Osteocyte (in vitro differentiated cells): ENCODE data around the gene SYT9. TPM values are rescaled to one million over a fixed set of nuclear protein-coding genes. Genes with fewer than 3 reads are reported as not detected.

Experiments
- DNase-seq: peaks from one replicate; pipeline ENCODE4 v3.0.0; 2021; ENCODE audit warnings: mixed read lengths; ENCODE audit not compliant: unreplicated experiment; ENCODE audit errors: extremely low spot score
- H3K27ac Mint-ChIP-seq: one replicate; pipeline ENCODE4 v1.8.0; 2021; ENCODE audit warnings: mild to moderate bottlenecking, mixed read lengths; ENCODE audit not compliant: unreplicated experiment
- H3K27me3 Mint-ChIP-seq: one replicate; pipeline ENCODE4 v1.8.0; 2021; ENCODE audit warnings: mixed read lengths; ENCODE audit not compliant: unreplicated experiment
- H3K36me3 Mint-ChIP-seq: one replicate; pipeline ENCODE4 v1.8.0; 2021; ENCODE audit warnings: mixed read lengths; ENCODE audit not compliant: unreplicated experiment
- H3K4me1 Mint-ChIP-seq: one replicate; pipeline ENCODE4 v1.8.0; 2021; ENCODE audit warnings: mixed read lengths; ENCODE audit not compliant: unreplicated experiment
- H3K4me3 Mint-ChIP-seq: one replicate; pipeline ENCODE4 v1.8.0; 2021; ENCODE audit warnings: mild to moderate bottlenecking, moderate library complexity, mixed read lengths; ENCODE audit not compliant: unreplicated experiment
- H3K9me3 Mint-ChIP-seq: one replicate; pipeline ENCODE4 v1.8.0; 2021; ENCODE audit warnings: mixed read lengths; ENCODE audit not compliant: unreplicated experiment
- CTCF ChIP-seq: fragments of 200-600 bp; sonication (generic); IDR thresholded peaks from 2 replicates; pipeline ENCODE4 v1.5.0; 2021; ENCODE audit warnings: antibody characterized with exemption, mild to moderate bottlenecking, moderate library complexity
- total RNA-seq: library from RNA; stranded (reverse); gene quantifications from 2 replicates; pipeline ENCODE4 v1.2.1, GENCODE V29; 2021

The SYT9 gene
- total RNA-seq, 1 donor from 2014 or later: 0.40 TPM

GRCh38 chr11:7487360-7487759 lies 235.7 kb downstream of the SYT9 start:
- peak overlapping the region; percentile 93 for H3K4me3 Mint-ChIP-seq
- H3K27me3 Mint-ChIP-seq: no peaks in the 10 kb centered on the region
- H3K4me1 Mint-ChIP-seq: peaks cover 45% of the 10 kb centered on the region
- H3K36me3 Mint-ChIP-seq: peaks cover 25% of the 10 kb centered on the region
- no peaks in the 10 kb centered on the region for H3K9me3 Mint-ChIP-seq
- no peak overlapping the region for H3K27ac Mint-ChIP-seq
- no peak for DNase-seq
- TF ChIP-seq CTCF: no peak

- TF ChIP-seq CTCF: no peak
- Mint-ChIP-seq H3K27me3 (no peaks in the 10 kb centered on the region), H3K4me3 (no peak overlapping the region), H3K4me1 (peaks cover 45% of the 10 kb centered on the region), H3K9me3 (no peaks in the 10 kb centered on the region), H3K36me3 (peaks cover 27% of the 10 kb centered on the region), H3K27ac (no peak overlapping the region)
- no peak for DNase-seq
Measured at GRCh38 chr11:7488681-7489080, 237.0 kb downstream of the SYT9 start.

- TF ChIP-seq CTCF: no peak
- H3K4me3 Mint-ChIP-seq: no peak overlapping the region
- peaks cover 41% of the 10 kb centered on the region for H3K4me1 Mint-ChIP-seq
- H3K27ac Mint-ChIP-seq: no peak overlapping the region
- DNase-seq: no peak
- H3K27me3 Mint-ChIP-seq: no peaks in the 10 kb centered on the region
- H3K36me3 Mint-ChIP-seq: peaks cover 29% of the 10 kb centered on the region
- no peaks in the 10 kb centered on the region for H3K9me3 Mint-ChIP-seq
Measured at GRCh38 chr11:7489376-7489775, 237.7 kb downstream of the SYT9 start.

- DNase-seq: no peak
- Mint-ChIP-seq H3K27me3 (no peaks in the 10 kb centered on the region), H3K4me3 (no peak overlapping the region), H3K4me1 (peaks cover 35% of the 10 kb centered on the region), H3K36me3 (peaks cover 33% of the 10 kb centered on the region), H3K27ac (no peak overlapping the region), H3K9me3 (no peaks in the 10 kb centered on the region)
- no peak for TF ChIP-seq CTCF
Measured at GRCh38 chr11:7490054-7490453, 238.3 kb downstream of the SYT9 start.

GRCh38 chr11:7490535-7490934 lies 238.8 kb downstream of the SYT9 start:
- Mint-ChIP-seq H3K4me3 (no peak overlapping the region), H3K4me1 (peaks cover 31% of the 10 kb centered on the region), H3K36me3 (peaks cover 36% of the 10 kb centered on the region), H3K27ac (no peak overlapping the region), H3K27me3 (no peaks in the 10 kb centered on the region), H3K9me3 (no peaks in the 10 kb centered on the region)
- no peak for TF ChIP-seq CTCF
- no peak for DNase-seq
